Hepatic stellate cell (primary cell): Measurements from ENCODE around the gene PDZD4.

Experiments used
- DNase-seq: peaks from one replicate; pipeline ENCODE4 v3.0.0; 2011; ENCODE audit warnings: low spot score

PDZD4 gene, protein sequence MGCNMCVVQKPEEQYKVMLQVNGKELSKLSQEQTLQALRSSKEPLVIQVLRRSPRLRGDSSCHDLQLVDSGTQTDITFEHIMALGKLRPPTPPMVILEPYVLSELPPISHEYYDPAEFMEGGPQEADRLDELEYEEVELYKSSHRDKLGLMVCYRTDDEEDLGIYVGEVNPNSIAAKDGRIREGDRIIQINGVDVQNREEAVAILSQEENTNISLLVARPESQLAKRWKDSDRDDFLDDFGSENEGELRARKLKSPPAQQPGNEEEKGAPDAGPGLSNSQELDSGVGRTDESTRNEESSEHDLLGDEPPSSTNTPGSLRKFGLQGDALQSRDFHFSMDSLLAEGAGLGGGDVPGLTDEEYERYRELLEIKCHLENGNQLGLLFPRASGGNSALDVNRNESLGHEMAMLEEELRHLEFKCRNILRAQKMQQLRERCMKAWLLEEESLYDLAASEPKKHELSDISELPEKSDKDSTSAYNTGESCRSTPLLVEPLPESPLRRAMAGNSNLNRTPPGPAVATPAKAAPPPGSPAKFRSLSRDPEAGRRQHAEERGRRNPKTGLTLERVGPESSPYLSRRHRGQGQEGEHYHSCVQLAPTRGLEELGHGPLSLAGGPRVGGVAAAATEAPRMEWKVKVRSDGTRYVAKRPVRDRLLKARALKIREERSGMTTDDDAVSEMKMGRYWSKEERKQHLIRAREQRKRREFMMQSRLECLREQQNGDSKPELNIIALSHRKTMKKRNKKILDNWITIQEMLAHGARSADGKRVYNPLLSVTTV

GRCh38 chrX:153829799-153830639 is at the start of gene PDZD4:
TSS of gene PDZD4 (minus strand) at chrX:153830544. CDS start at chrX:153830298, 246 bp downstream.
- DNase-seq, result no peak

- DNase-seq, result no peak
Measured at GRCh38 chrX:153879741-153880439, 49.5 kb upstream of the PDZD4 start.

- no peak for DNase-seq
Measured at GRCh38 chrX:153878969-153879653, 48.8 kb upstream of the PDZD4 start.

DNA sequence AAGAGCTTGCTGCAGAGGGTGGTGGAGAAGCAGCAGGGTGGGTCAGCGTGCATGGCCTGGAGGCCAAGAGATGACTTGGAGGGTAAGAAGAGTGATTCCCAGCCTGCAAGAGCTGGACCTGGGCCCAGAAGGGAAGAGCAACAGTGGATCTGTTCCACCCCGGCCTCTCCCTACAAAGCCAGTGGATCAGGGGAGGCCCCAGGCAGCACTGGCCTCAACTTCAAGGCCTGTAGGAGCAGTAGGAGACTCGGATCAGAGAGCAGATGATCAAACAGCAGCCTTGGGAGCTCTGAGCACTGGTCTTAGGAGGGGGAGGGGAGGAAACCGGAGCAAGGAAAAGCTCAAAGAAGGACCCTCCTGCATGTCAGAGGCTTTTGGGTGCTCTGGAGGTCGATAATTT is 48.0 kb upstream of the PDZD4 start:
- no peak for DNase-seq

GRCh38 chrX:153877571-153878261 is 47.4 kb upstream of the PDZD4 start:
- DNase-seq, result no peak

DNA sequence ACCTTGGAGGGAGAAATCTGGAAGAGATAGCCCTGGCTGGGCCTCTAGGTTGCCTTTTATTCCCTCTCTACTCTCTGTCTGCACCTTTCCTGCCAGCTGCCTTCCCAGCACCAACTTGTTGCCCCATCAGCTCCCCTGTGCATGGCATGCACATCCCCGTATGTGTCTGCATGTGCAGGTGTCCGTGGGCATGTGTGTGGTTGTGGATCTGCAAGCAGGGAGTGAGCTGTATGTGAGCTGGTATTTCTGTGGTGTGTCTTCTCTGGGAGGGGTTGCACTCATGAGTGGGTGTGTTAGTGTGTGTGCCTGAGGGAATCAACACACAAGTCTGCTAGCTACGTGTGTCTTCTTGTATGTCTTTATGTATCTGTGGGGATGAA is 45.8 kb upstream of the PDZD4 start:
- no peak for DNase-seq

- DNase-seq, result peak; percentile 66
Measured at GRCh38 chrX:153875391-153876111, 45.2 kb upstream of the PDZD4 start.

- no peak for DNase-seq
Measured at GRCh38 chrX:153874366-153875125, 44.2 kb upstream of the PDZD4 start.

- DNase-seq, result no peak
Measured at GRCh38 chrX:153874085-153874365, 43.7 kb upstream of the PDZD4 start.

- no peak for DNase-seq
Measured at GRCh38 chrX:153873282-153874084, 43.1 kb upstream of the PDZD4 start.

- no peak for DNase-seq
Measured at GRCh38 chrX:153871946-153872878, 41.9 kb upstream of the PDZD4 start.

- no peak for DNase-seq
Measured at GRCh38 chrX:153871451-153871850, 41.1 kb upstream of the PDZD4 start.

DNA sequence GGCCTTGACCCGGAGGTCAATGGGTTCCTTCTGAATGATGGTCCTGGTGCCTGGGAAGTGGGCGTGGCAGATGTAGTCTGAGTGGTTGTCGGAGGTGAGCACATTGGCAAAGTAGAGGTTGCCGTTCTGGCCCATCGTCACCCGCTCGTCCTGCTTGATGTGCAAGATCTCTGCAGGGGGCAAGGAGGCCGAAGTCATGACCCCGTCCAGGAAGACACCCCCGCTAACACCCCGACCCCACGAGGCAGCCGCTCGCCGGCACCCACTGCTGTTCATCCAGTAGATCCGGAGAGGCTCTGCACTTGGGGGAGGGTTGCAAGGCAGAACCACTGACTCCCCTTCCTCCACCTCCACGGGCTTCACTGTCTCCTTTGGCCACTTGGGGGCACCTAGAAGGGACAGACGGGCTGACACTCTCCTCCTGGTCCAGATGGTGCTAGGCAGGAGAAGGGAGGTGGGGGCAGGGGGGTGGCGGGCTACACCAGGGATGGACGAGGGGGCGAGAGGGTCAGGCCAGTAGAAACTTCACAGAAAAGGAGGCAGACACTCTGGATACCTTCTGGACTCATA is 40.5 kb upstream of the PDZD4 start:
- no peak for DNase-seq

GRCh38 chrX:153870288-153870690 is 39.9 kb upstream of the PDZD4 start:
- DNase-seq, result no peak

- no peak for DNase-seq
Measured at GRCh38 chrX:153869473-153870287, 39.3 kb upstream of the PDZD4 start.
